GM12878 (cell line): ENCODE measurements around the gene FCF1. TPM values are rescaled to one million over a fixed set of nuclear protein-coding genes. Genes with fewer than 3 reads are reported as not detected.

Source experiments
- CUX1 ChIP-seq: IDR thresholded peaks from 2 replicates; pipeline ENCODE4 v1.6.1; 2012; ENCODE audit warnings: improper control_type of control experiment, low read depth, low read length; ENCODE audit not compliant: insufficient replicate concordance
- E2F8 ChIP-seq: fragments of 450-650 bp; IDR thresholded peaks from 2 replicates; pipeline ENCODE4 v1.6.1; 2018; ENCODE audit warnings: mild to moderate bottlenecking, low read depth, moderate library complexity; ENCODE audit not compliant: partially characterized antibody
- JUND ChIP-seq: IDR thresholded peaks from 2 replicates; pipeline ENCODE4 v1.6.1; 2012; ENCODE audit warnings: low read depth, mild to moderate bottlenecking, low read length, improper control_type of control experiment, moderate library complexity
- POLR2A ChIP-seq: IDR thresholded peaks from 2 replicates; pipeline ENCODE4 v1.6.1; 2011; ENCODE audit warnings: low read depth, mild to moderate bottlenecking, low read length
- USF2 ChIP-seq: IDR thresholded peaks from 2 replicates; pipeline ENCODE4 v1.6.1; 2011; ENCODE audit warnings: low read depth, low read length, improper control_type of control experiment, borderline replicate concordance
- polyA plus RNA-seq, 11 experiments: library from polyadenylated mRNA; depleted of rRNA in 4 of 11; unstranded in 6 of 11; stranded (reverse) in 5 of 11; fragments of >200 nt; fragmentation: Nextera tagmentation in 4 of 11; fragmentation: Illumina TruSeq in 1 of 11; extraction: Ambion mirVana in 4 of 11; extraction: Trizol in 1 of 11; gene quantifications; 1 replicate in 1 of 11; 2 replicates in 10 of 11; pipeline versions ENCODE4 v1.2.1 to v1.2.3, GENCODE V29; 2011 to 2016; ENCODE audit warnings: inconsistent platforms in 2 of 11, missing spikeins in 2 of 11, low read depth in 1 of 11
- total RNA-seq, 4 experiments: library from RNA; depleted of rRNA in 3 of 4; stranded (reverse); fragments of >200 nt in 3 of 4; fragmentation: Illumina TruSeq in 1 of 4; extraction: Trizol in 1 of 4; gene quantifications; 2 replicates each; pipeline versions ENCODE4 v1.2.1 to v1.2.3, GENCODE V29; 2013 to 2021

The FCF1 gene
- total and polyA plus RNA-seq, 10 of the 15 experiments (the other 5 are each of a cell fraction or from before 2014, with no cell fraction given) = 6.2 to 88.7 (median 28.5) TPM

GRCh38 chr14:74785056-74785613, 72.2 kb downstream of the FCF1 start (continued):
- TF ChIP-seq E2F8 (no peak), POLR2A (no peak), CUX1 (no peak), USF2 (no peak), JUND (no peak)
